Liver (tissue), 9 donors: ENCODE data around the gene ITLN1. TPM values are rescaled to one million over a fixed set of nuclear protein-coding genes. Genes with fewer than 3 reads are reported as not detected.
A peak's percentile ranks its signal among the peaks of the same experiment; 100 is the strongest.

ENCODE experiments used
- DNase-seq: peaks from one replicate; pipeline ENCODE4 v3.0.0-alpha.2; 2017; ENCODE audit warnings: low spot score
- H3K27ac ChIP-seq, 2 donors: one replicate each; pipeline ENCODE4 v1.7.0; 2013; ENCODE audit warnings: inconsistent platforms in 2 of 2, low read length in 2 of 2, control low read depth in 1 of 2, low read depth in 1 of 2, mild to moderate bottlenecking in 1 of 2
- H3K27me3 ChIP-seq, 4 donors: one replicate each; pipeline versions ENCODE4 v1.6.1 to v1.7.0; 2013; ENCODE audit warnings: low read length in 3 of 4, inconsistent platforms in 1 of 4, mild to moderate bottlenecking in 1 of 4, moderate library complexity in 1 of 4; ENCODE audit not compliant: control insufficient read depth in 4 of 4, insufficient read depth in 4 of 4
- H3K36me3 ChIP-seq, 4 donors: one replicate each; pipeline versions ENCODE4 v1.6.1 to v1.7.0; 2013; ENCODE audit warnings: low read length in 3 of 4, mild to moderate bottlenecking in 3 of 4, low read depth in 1 of 4, moderate library complexity in 1 of 4; ENCODE audit not compliant: control insufficient read depth in 4 of 4, insufficient read depth in 3 of 4
- H3K4me1 ChIP-seq, 4 donors: one replicate each; pipeline versions ENCODE4 v1.6.1 to v1.7.0; 2013; ENCODE audit warnings: low read length in 3 of 4, mild to moderate bottlenecking in 3 of 4, moderate library complexity in 1 of 4; ENCODE audit not compliant: control insufficient read depth in 4 of 4, insufficient read depth in 4 of 4
- H3K4me3 ChIP-seq, 3 donors: one replicate each; pipeline versions ENCODE4 v1.6.1 to v1.7.0; 2013; ENCODE audit warnings: low read length in 3 of 3, control low read depth in 1 of 3, low read depth in 1 of 3, mild to moderate bottlenecking in 1 of 3
- H3K9ac ChIP-seq, 2 donors: one replicate each; pipeline ENCODE4 v1.7.0; 2013; ENCODE audit warnings: low read length in 2 of 2, mild to moderate bottlenecking in 2 of 2, moderate library complexity in 2 of 2, control low read depth in 1 of 2, low read depth in 1 of 2
- H3K9me3 ChIP-seq, 4 donors: one replicate each; pipeline versions ENCODE4 v1.6.1 to v1.7.0; 2013; ENCODE audit warnings: low read length in 3 of 4; ENCODE audit not compliant: control insufficient read depth in 4 of 4
- ATF3 ChIP-seq: IDR thresholded peaks from 2 replicates; pipeline ENCODE4 v1.6.1; 2016; ENCODE audit warnings: antibody characterized with exemption
- EGR1 ChIP-seq, 2 donors: IDR thresholded peaks; 2 replicates each; pipeline ENCODE4 v1.6.1; 2016 to 2018; ENCODE audit warnings: antibody characterized with exemption in 2 of 2, low read depth in 2 of 2
- FOXA1 ChIP-seq: IDR thresholded peaks from 2 replicates; pipeline ENCODE4 v1.6.1; 2016; ENCODE audit warnings: antibody characterized with exemption
- FOXA2 ChIP-seq: IDR thresholded peaks from 2 replicates; pipeline ENCODE4 v1.6.1; 2016; ENCODE audit warnings: antibody characterized with exemption
- GABPA ChIP-seq, 2 donors: IDR thresholded peaks in 1 of 2; conservative IDR thresholded peaks in 1 of 2; 2 replicates each; pipeline ENCODE4 v1.6.1; 2016; ENCODE audit warnings: antibody characterized with exemption in 2 of 2, mild to moderate bottlenecking in 1 of 2, moderate library complexity in 1 of 2
- HNF4A ChIP-seq, 2 donors: conservative IDR thresholded peaks; 2 replicates each; pipeline ENCODE4 v1.6.1; 2016; ENCODE audit warnings: antibody characterized with exemption in 2 of 2, mild to moderate bottlenecking in 2 of 2
- HNF4G ChIP-seq: IDR thresholded peaks from 2 replicates; pipeline ENCODE4 v1.6.1; 2016; ENCODE audit warnings: antibody characterized with exemption
- JUND ChIP-seq, 2 donors: IDR thresholded peaks; 2 replicates each; pipeline ENCODE4 v1.6.1; 2016; ENCODE audit warnings: antibody characterized with exemption in 2 of 2
- NR2F2 ChIP-seq: IDR thresholded peaks from 2 replicates; pipeline ENCODE4 v1.6.1; 2016; ENCODE audit warnings: antibody characterized with exemption
- RAD21 ChIP-seq, 2 donors: IDR thresholded peaks; 2 replicates each; pipeline ENCODE4 v1.6.1; 2016; ENCODE audit warnings: antibody characterized with exemption in 2 of 2, mild to moderate bottlenecking in 2 of 2
- RXRA ChIP-seq, 2 donors: IDR thresholded peaks; 2 replicates each; pipeline ENCODE4 v1.6.1; 2017 to 2018; ENCODE audit warnings: antibody characterized with exemption in 2 of 2, mild to moderate bottlenecking in 1 of 2
- SP1 ChIP-seq: IDR thresholded peaks from 2 replicates; pipeline ENCODE4 v1.6.1; 2018; ENCODE audit warnings: antibody characterized with exemption, mild to moderate bottlenecking
- TAF1 ChIP-seq: conservative IDR thresholded peaks from 2 replicates; pipeline ENCODE4 v1.6.1; 2016; ENCODE audit warnings: antibody characterized with exemption, mild to moderate bottlenecking
- YY1 ChIP-seq: IDR thresholded peaks from 2 replicates; pipeline ENCODE4 v1.6.1; 2016; ENCODE audit warnings: antibody characterized with exemption, mild to moderate bottlenecking
- ZBTB33 ChIP-seq: IDR thresholded peaks from 2 replicates; pipeline ENCODE4 v1.6.1; 2016; ENCODE audit warnings: antibody characterized with exemption
- WGBS: extraction: QIAGEN DNeasy Blood & Tissue Kit; methylation state at CpG from one replicate; pipeline ENCODE4 v1.1.7; 2013; 5-methylcytosine and 5-hydroxymethylcytosine counted together
- polyA plus RNA-seq, 2 donors: library from polyadenylated mRNA; stranded (reverse) in 1 of 2; unstranded in 1 of 2; fragments of 200-250 nt in 1 of 2; fragments of >200 nt in 1 of 2; fragmentation: Nextera tagmentation in 1 of 2; extraction: Ambion mirVana in 1 of 2; gene quantifications; one replicate each; pipeline versions ENCODE4 v1.2.1 to v1.2.3, GENCODE V29; 2013 to 2015
- total RNA-seq, 2 donors: library from RNA; depleted of rRNA; stranded (reverse); fragments of >200 nt; gene quantifications; one replicate each; pipeline ENCODE4 v1.2.3, GENCODE V29; 2014
- TF ChIP-seq, protein P1 (sequence below): fragments of 150-350 bp; IDR thresholded peaks from 2 replicates; pipeline ENCODE4 v1.5.1; 2017; ENCODE audit warnings: improper control_type of control experiment, low read depth, low read length; ENCODE audit not compliant: missing input control
- TF ChIP-seq, protein P2 (sequence below): IDR thresholded peaks from 2 replicates; pipeline ENCODE4 v1.6.1; 2016; ENCODE audit warnings: antibody characterized with exemption, mild to moderate bottlenecking
- TF ChIP-seq, protein P3 (sequence below): IDR thresholded peaks from 2 replicates; pipeline ENCODE4 v1.6.1; 2016; ENCODE audit warnings: antibody characterized with exemption
- donor health status: healthy.
- donor health status: healthy.
- donor health status: healthy.
- donor health status: healthy.
- donor health status: healthy.

ITLN1 gene
- total and polyA plus RNA-seq, 4 donors = 3.7 to 13.4 (median 5.5) TPM

- no peak for DNase-seq
- Histone ChIP-seq H3K9me3 (no peaks in the 10 kb centered on the region), H3K4me3 (no peak overlapping the region), H3K27ac (no peak overlapping the region), H3K27me3 (peaks cover 0 to 2% (median 0%) of the 10 kb centered on the region in 4 donors), H3K9ac (no peak overlapping the region), H3K4me1 (no peaks in the 10 kb centered on the region), H3K36me3 (no peaks in the 10 kb centered on the region)
- no peak for TF ChIP-seq GABPA (IDR thresholded peaks at IDR 0.05 in 1 of 2, conservative IDR thresholded peaks at IDR 0.05 in 1 of 2)
- no peak for TF ChIP-seq ATF3
- no peak for TF ChIP-seq HNF4G
- TF ChIP-seq, protein P1, sequence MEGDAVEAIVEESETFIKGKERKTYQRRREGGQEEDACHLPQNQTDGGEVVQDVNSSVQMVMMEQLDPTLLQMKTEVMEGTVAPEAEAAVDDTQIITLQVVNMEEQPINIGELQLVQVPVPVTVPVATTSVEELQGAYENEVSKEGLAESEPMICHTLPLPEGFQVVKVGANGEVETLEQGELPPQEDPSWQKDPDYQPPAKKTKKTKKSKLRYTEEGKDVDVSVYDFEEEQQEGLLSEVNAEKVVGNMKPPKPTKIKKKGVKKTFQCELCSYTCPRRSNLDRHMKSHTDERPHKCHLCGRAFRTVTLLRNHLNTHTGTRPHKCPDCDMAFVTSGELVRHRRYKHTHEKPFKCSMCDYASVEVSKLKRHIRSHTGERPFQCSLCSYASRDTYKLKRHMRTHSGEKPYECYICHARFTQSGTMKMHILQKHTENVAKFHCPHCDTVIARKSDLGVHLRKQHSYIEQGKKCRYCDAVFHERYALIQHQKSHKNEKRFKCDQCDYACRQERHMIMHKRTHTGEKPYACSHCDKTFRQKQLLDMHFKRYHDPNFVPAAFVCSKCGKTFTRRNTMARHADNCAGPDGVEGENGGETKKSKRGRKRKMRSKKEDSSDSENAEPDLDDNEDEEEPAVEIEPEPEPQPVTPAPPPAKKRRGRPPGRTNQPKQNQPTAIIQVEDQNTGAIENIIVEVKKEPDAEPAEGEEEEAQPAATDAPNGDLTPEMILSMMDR = peak; percentile 18
- no peak for TF ChIP-seq TAF1
- TF ChIP-seq NR2F2 = no peak
- peak; percentile 26 to 64 for TF ChIP-seq RAD21 (IDR thresholded peaks at IDR 0.05)
- no peak for TF ChIP-seq ZBTB33
- TF ChIP-seq, protein P2, sequence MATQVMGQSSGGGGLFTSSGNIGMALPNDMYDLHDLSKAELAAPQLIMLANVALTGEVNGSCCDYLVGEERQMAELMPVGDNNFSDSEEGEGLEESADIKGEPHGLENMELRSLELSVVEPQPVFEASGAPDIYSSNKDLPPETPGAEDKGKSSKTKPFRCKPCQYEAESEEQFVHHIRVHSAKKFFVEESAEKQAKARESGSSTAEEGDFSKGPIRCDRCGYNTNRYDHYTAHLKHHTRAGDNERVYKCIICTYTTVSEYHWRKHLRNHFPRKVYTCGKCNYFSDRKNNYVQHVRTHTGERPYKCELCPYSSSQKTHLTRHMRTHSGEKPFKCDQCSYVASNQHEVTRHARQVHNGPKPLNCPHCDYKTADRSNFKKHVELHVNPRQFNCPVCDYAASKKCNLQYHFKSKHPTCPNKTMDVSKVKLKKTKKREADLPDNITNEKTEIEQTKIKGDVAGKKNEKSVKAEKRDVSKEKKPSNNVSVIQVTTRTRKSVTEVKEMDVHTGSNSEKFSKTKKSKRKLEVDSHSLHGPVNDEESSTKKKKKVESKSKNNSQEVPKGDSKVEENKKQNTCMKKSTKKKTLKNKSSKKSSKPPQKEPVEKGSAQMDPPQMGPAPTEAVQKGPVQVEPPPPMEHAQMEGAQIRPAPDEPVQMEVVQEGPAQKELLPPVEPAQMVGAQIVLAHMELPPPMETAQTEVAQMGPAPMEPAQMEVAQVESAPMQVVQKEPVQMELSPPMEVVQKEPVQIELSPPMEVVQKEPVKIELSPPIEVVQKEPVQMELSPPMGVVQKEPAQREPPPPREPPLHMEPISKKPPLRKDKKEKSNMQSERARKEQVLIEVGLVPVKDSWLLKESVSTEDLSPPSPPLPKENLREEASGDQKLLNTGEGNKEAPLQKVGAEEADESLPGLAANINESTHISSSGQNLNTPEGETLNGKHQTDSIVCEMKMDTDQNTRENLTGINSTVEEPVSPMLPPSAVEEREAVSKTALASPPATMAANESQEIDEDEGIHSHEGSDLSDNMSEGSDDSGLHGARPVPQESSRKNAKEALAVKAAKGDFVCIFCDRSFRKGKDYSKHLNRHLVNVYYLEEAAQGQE = no peak
- TF ChIP-seq, protein P3, sequence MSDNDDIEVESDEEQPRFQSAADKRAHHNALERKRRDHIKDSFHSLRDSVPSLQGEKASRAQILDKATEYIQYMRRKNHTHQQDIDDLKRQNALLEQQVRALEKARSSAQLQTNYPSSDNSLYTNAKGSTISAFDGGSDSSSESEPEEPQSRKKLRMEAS = no peak
- no peak for TF ChIP-seq YY1
- TF ChIP-seq FOXA2 = no peak
Observed at GRCh38 chr1:160877221-160877620, 7.8 kb downstream of the ITLN1 start.

GRCh38 chr1:160876311-160876710 is 8.7 kb downstream of the ITLN1 start:
- Histone ChIP-seq H3K9ac (no peak overlapping the region), H3K4me1 (no peaks in the 10 kb centered on the region), H3K4me3 (no peak overlapping the region), H3K27me3 (peaks cover 0 to 2% (median 0%) of the 10 kb centered on the region in 4 donors), H3K9me3 (no peaks in the 10 kb centered on the region), H3K36me3 (no peaks in the 10 kb centered on the region), H3K27ac (no peak overlapping the region)
- WGBS = 69% methylated on average over 5 of the region's 5 CpGs
- no peak for DNase-seq
- TF ChIP-seq ZBTB33 = no peak
- no peak for TF ChIP-seq YY1
- no peak for TF ChIP-seq HNF4A (conservative IDR thresholded peaks at IDR 0.05)
- TF ChIP-seq FOXA1 = no peak
- no peak for TF ChIP-seq FOXA2
- no peak for TF ChIP-seq EGR1 (IDR thresholded peaks at IDR 0.05; ENCODE audit: low read depth in 2 of 2)
- TF ChIP-seq, protein P3 = no peak
- TF ChIP-seq RAD21 (IDR thresholded peaks at IDR 0.05) = no peak
- no peak for TF ChIP-seq JUND (IDR thresholded peaks at IDR 0.05)
- no peak for TF ChIP-seq RXRA (IDR thresholded peaks at IDR 0.05)
- no peak for TF ChIP-seq TAF1
- TF ChIP-seq SP1 = no peak
- TF ChIP-seq, protein P1 = no peak
